RWPE2 (cell line): ENCODE data around the gene HOPX.

ENCODE experiments used
- ATAC-seq: fragments of 200-7000 bp; cut with Tn5 transposase; 3 replicates; pipeline ENCODE4 v1.9.1; 2021; ENCODE audit warnings: low read depth
- DNase-seq: peaks from one replicate; pipeline ENCODE4 v3.0.0-alpha.2; 2020; ENCODE audit warnings: low spot score
- H3K27ac ChIP-seq: fragments of 450-650 bp; 2 replicates; pipeline ENCODE4 v1.5.1; 2017; ENCODE audit warnings: mild to moderate bottlenecking; ENCODE audit not compliant: poor library complexity, severe bottlenecking
- H3K27me3 ChIP-seq: fragments of 250-450 bp; sonication (Bioruptor Pico); 2 replicates; pipeline ENCODE4 v1.5.1; 2021; ENCODE audit warnings: mild to moderate bottlenecking, moderate library complexity; ENCODE audit not compliant: insufficient read depth, poor library complexity, severe bottlenecking
- H3K36me3 ChIP-seq: fragments of 250-450 bp; sonication (Bioruptor Pico); 2 replicates; pipeline ENCODE4 v1.5.1; 2020; ENCODE audit warnings: low read depth, mild to moderate bottlenecking, moderate library complexity
- H3K4me1 ChIP-seq: fragments of 250-450 bp; sonication (Bioruptor Pico); 2 replicates; pipeline ENCODE4 v1.5.1; 2021; ENCODE audit warnings: mild to moderate bottlenecking, moderate library complexity; ENCODE audit not compliant: insufficient read depth, poor library complexity, severe bottlenecking
- H3K4me3 ChIP-seq: fragments of 250-450 bp; sonication (Bioruptor Pico); 2 replicates; pipeline ENCODE4 v1.5.1; 2021; ENCODE audit warnings: mild to moderate bottlenecking, moderate library complexity; ENCODE audit not compliant: severe bottlenecking
- H3K9me3 ChIP-seq: fragments of 250-450 bp; sonication (Bioruptor Pico); 2 replicates; pipeline ENCODE4 v1.5.1; 2021; ENCODE audit warnings: mild to moderate bottlenecking, moderate library complexity; ENCODE audit not compliant: severe bottlenecking
- CTCF ChIP-seq: fragments of 450-650 bp; IDR thresholded peaks from one replicate; pipeline ENCODE4 v1.5.1; 2017; ENCODE audit warnings: mild to moderate bottlenecking, moderate library complexity; ENCODE audit not compliant: poor library complexity, severe bottlenecking

HOPX gene

GRCh38 chr4:56723659-56724230, 42.6 kb upstream of the HOPX start:
- Histone ChIP-seq H3K27ac (no peak overlapping the region), H3K4me3 (no peak overlapping the region), H3K9me3 (no peaks in the 10 kb centered on the region), H3K4me1 (peaks cover 22% of the 10 kb centered on the region), H3K27me3 (no peaks in the 10 kb centered on the region), H3K36me3 (no peaks in the 10 kb centered on the region)
- no peak for DNase-seq
- TF ChIP-seq CTCF = no peak
- ATAC-seq = no peak

- TF ChIP-seq CTCF = no peak
- ATAC-seq (peak; percentile 71; the same call in 2 of the 3 replicates), DNase-seq (no peak)
These were observed 42.1 kb upstream of the HOPX start for GRCh38 chr4:56723201-56723605.

GRCh38 chr4:56708146-56708545, 27.1 kb upstream of the HOPX start:
- no peaks in the 10 kb centered on the region for H3K27me3 ChIP-seq
- ATAC-seq (no peak), DNase-seq (no peak)
- no peaks in the 10 kb centered on the region for H3K4me1 ChIP-seq
- no peaks in the 10 kb centered on the region for H3K9me3 ChIP-seq
- no peaks in the 10 kb centered on the region for H3K36me3 ChIP-seq
- no peak for TF ChIP-seq CTCF
- no peak overlapping the region for H3K4me3 ChIP-seq
- no peak overlapping the region for H3K27ac ChIP-seq

More at GRCh38 chr4:56723201-56723605, 42.1 kb upstream of the HOPX start:
- Histone ChIP-seq H3K36me3 (no peaks in the 10 kb centered on the region), H3K27me3 (no peaks in the 10 kb centered on the region), H3K4me3 (no peak overlapping the region), H3K27ac (no peak overlapping the region), H3K4me1 (peaks cover 17% of the 10 kb centered on the region), H3K9me3 (no peaks in the 10 kb centered on the region)

- Histone ChIP-seq H3K27ac (no peak overlapping the region), H3K36me3 (no peaks in the 10 kb centered on the region), H3K9me3 (no peaks in the 10 kb centered on the region), H3K4me1 (no peaks in the 10 kb centered on the region), H3K27me3 (no peaks in the 10 kb centered on the region), H3K4me3 (no peak overlapping the region)
- no peak for TF ChIP-seq CTCF
- DNase-seq (no peak), ATAC-seq (no peak)
These were observed 24.9 kb upstream of the HOPX start for GRCh38 chr4:56705966-56706365.

GRCh38 chr4:56705334-56705733, 24.2 kb upstream of the HOPX start:
- no peak for TF ChIP-seq CTCF
- DNase-seq = no peak
- H3K27me3 ChIP-seq = no peaks in the 10 kb centered on the region
- no peak overlapping the region for H3K4me3 ChIP-seq
- H3K36me3 ChIP-seq = no peaks in the 10 kb centered on the region
- H3K27ac ChIP-seq = no peak overlapping the region
- H3K9me3 ChIP-seq = no peaks in the 10 kb centered on the region
- no peaks in the 10 kb centered on the region for H3K4me1 ChIP-seq
- no peak for ATAC-seq
